Endodermal cell (in vitro differentiated cells): ENCODE data around the gene MACROD2. TPM values are rescaled to one million over a fixed set of nuclear protein-coding genes. Genes with fewer than 3 reads are reported as not detected.

Source experiments
- DNase-seq: peaks from one replicate; pipeline ENCODE4 v3.0.0-alpha.2; 2017
- H3K27ac ChIP-seq: 2 replicates; pipeline ENCODE4 v1.5.1; 2013; ENCODE audit warnings: mild to moderate bottlenecking, low read depth, low read length, moderate library complexity
- H3K27me3 ChIP-seq: 2 replicates; pipeline ENCODE4 v1.6.1; 2013; ENCODE audit warnings: mild to moderate bottlenecking, low read length, moderate library complexity; ENCODE audit not compliant: insufficient read depth, control insufficient read depth, poor library complexity, severe bottlenecking
- H3K36me3 ChIP-seq: 2 replicates; pipeline ENCODE4 v1.7.0; 2013; ENCODE audit warnings: mild to moderate bottlenecking, low read length, moderate library complexity; ENCODE audit not compliant: control insufficient read depth, insufficient read depth
- H3K4me1 ChIP-seq: one replicate; pipeline ENCODE4 v1.7.0; 2013; ENCODE audit warnings: low read length; ENCODE audit not compliant: control insufficient read depth, insufficient read depth
- H3K4me3 ChIP-seq: 2 replicates; pipeline ENCODE4 v1.5.1; 2013; ENCODE audit warnings: mild to moderate bottlenecking, low read length, moderate library complexity
- H3K9ac ChIP-seq: 2 replicates; pipeline ENCODE4 v1.6.1; 2013; ENCODE audit warnings: mild to moderate bottlenecking, low read length, moderate library complexity; ENCODE audit not compliant: poor library complexity, severe bottlenecking; ENCODE audit errors: extremely low read depth
- H3K9me3 ChIP-seq: 2 replicates; pipeline ENCODE4 v1.6.1; 2013; ENCODE audit warnings: mild to moderate bottlenecking, low read length, moderate library complexity; ENCODE audit not compliant: control insufficient read depth
- H3K27ac Mint-ChIP-seq: 2 replicates; pipeline ENCODE4 v1.8.0; 2020; ENCODE audit warnings: mixed read lengths
- H3K27me3 Mint-ChIP-seq: 2 replicates; pipeline ENCODE4 v1.8.0; 2021; ENCODE audit warnings: mild to moderate bottlenecking, mixed read lengths; ENCODE audit not compliant: insufficient read depth
- H3K36me3 Mint-ChIP-seq: 2 replicates; pipeline ENCODE4 v1.8.0; 2020; ENCODE audit warnings: low read depth, mixed read lengths
- H3K4me1 Mint-ChIP-seq: 2 replicates; pipeline ENCODE4 v1.8.0; 2020; ENCODE audit warnings: mixed read lengths
- H3K4me3 Mint-ChIP-seq: 2 replicates; pipeline ENCODE4 v1.8.0; 2020; ENCODE audit warnings: mild to moderate bottlenecking, moderate library complexity, mixed read lengths
- H3K9me3 Mint-ChIP-seq: 2 replicates; pipeline ENCODE4 v1.8.0; 2020; ENCODE audit warnings: mild to moderate bottlenecking, mixed read lengths
- CTCF ChIP-seq: fragments of 200-600 bp; sonication (generic); conservative IDR thresholded peaks from 2 replicates; pipeline ENCODE4 v1.5.0; 2021; ENCODE audit warnings: antibody characterized with exemption, mild to moderate bottlenecking
- WGBS, 2 experiments: methylation state at CpG; one replicate each; pipeline versions ENCODE4 v1.1.5 to v1.1.7; 2013; ENCODE audit warnings: missing lambda C conversion rate in 2 of 2, mixed read lengths in 1 of 2; ENCODE audit not compliant: insufficient coverage in 1 of 2, insufficient read length in 1 of 2; 5-methylcytosine and 5-hydroxymethylcytosine counted together
- total RNA-seq, 2 donors: library from RNA; stranded (reverse); fragmentation: NEBNext Ultra II Directional in 1 of 2; extraction: Animal tissue kit (Norgen Biotek cat#: 25700) in 1 of 2; gene quantifications; 2 replicates in 1 of 2; 3 replicates in 1 of 2; pipeline ENCODE4 v1.2.1, GENCODE V29; 2021

MACROD2 gene
- total RNA-seq, 2 donors from 2014 or later = 2.3 to 4.8 TPM

DNA sequence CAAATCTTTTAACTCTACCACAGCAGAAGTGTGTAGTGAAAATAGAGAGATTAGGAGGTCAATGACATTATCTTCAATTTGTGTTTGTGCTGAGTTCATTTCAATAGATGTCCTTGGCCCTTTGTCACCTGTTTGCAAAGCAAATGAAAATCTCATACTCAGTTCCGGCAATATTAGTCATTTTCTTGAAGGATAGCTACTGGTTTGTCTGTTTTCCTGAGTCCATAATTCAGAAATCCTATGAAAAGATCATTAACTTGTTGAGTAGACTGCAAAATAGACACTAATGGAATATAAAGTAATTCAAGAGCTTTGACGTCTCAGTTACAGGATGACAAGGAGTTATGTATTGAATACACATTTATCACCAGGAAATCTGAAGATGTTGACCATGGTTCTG, 1163.2 kb downstream of the MACROD2 start:
- peaks cover 2% of the 10 kb centered on the region for H3K4me1 Mint-ChIP-seq
- Histone ChIP-seq H3K36me3 (no peaks in the 10 kb centered on the region), H3K4me3 (no peak overlapping the region), H3K9me3 (peaks cover 29% of the 10 kb centered on the region), H3K27me3 (no peaks in the 10 kb centered on the region), H3K4me1 (no peaks in the 10 kb centered on the region), H3K9ac (no peak overlapping the region), H3K27ac (no peak overlapping the region)
- H3K36me3 Mint-ChIP-seq = peaks cover 6% of the 10 kb centered on the region
- H3K4me3 Mint-ChIP-seq = no peak overlapping the region
- peaks cover 17% of the 10 kb centered on the region for H3K9me3 Mint-ChIP-seq
- H3K27ac Mint-ChIP-seq = no peak overlapping the region
- TF ChIP-seq CTCF = no peak
- no peak for DNase-seq
- H3K27me3 Mint-ChIP-seq = no peaks in the 10 kb centered on the region
- 92% methylated on average over 1 of the region's 2 CpGs; no CpG with 5 or more reads in 1 of the 2 experiments for WGBS, 2 experiments

DNA sequence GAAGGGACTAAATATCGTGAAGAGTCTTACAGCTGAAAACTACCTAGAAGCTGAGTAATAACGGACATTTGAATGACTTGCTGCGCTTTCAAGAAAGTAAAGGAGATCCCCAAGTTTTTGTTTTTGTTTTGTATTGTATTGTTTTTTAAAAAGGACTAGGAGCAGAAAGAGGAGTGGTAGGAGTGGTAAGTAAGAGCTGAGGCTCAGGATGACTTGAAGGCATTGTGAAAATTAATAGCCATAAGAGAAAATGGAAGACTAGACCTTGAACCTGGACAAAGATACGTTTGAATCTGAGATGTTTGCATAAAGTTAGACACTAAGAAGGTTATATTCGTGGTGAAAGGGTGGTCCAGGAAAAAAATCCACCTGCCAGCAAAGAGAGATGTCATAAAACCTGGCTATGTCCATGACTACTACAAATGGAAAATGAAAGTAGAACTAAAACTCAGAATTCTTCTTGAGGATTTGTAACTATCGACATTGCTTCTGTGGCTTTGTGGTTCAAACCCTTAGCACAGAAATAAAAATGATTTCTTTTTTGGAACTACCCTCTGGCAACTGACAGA, 1166.8 kb downstream of the MACROD2 start:
- WGBS, 2 experiments = 83 to 89% methylated on average over 4 to 6 of the region's 6 CpGs

DNA sequence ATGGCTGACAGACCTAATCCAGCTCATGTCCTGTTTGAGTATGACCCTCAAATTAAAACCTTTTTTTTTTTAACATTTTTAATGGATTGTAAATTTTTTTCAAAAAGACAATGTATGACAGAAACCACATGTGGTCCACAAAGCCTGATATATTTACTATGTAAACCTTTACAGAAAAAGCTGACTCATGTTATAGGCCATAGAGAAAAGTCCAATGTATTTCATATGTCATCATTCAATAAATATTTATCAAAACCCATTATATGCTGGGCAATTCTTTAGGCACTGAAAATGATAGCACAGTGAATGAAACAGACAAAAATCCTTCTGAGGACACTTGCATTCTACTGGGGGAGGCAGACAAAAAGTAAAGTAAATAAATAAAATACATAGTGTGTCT, 1168.3 kb downstream of the MACROD2 start:
- DNase-seq = no peak
- no peaks in the 10 kb centered on the region for H3K27me3 ChIP-seq
- H3K27ac Mint-ChIP-seq = no peak overlapping the region
- no peak overlapping the region for H3K9ac ChIP-seq
- no peaks in the 10 kb centered on the region for H3K4me1 ChIP-seq
- H3K9me3 ChIP-seq = no peaks in the 10 kb centered on the region
- H3K27me3 Mint-ChIP-seq = no peaks in the 10 kb centered on the region
- H3K4me3 Mint-ChIP-seq = no peak overlapping the region
- H3K9me3 Mint-ChIP-seq = no peaks in the 10 kb centered on the region
- H3K4me1 Mint-ChIP-seq = no peaks in the 10 kb centered on the region
- H3K36me3 ChIP-seq = no peaks in the 10 kb centered on the region
- no peak for TF ChIP-seq CTCF
- no peak overlapping the region for H3K4me3 ChIP-seq
- H3K27ac ChIP-seq = no peak overlapping the region
- H3K36me3 Mint-ChIP-seq = no peaks in the 10 kb centered on the region

More for the DNA sequence above, 1166.8 kb downstream of the MACROD2 start:
- Mint-ChIP-seq H3K4me1 (no peaks in the 10 kb centered on the region), H3K27ac (no peak overlapping the region), H3K9me3 (peaks cover 7% of the 10 kb centered on the region), H3K4me3 (no peak overlapping the region), H3K36me3 (peaks cover 2% of the 10 kb centered on the region), H3K27me3 (no peaks in the 10 kb centered on the region)
- Histone ChIP-seq H3K27me3 (no peaks in the 10 kb centered on the region), H3K9ac (no peak overlapping the region), H3K9me3 (peaks cover 2% of the 10 kb centered on the region), H3K36me3 (no peaks in the 10 kb centered on the region), H3K4me1 (no peaks in the 10 kb centered on the region), H3K27ac (no peak overlapping the region), H3K4me3 (no peak overlapping the region)
- no peak for DNase-seq
- TF ChIP-seq CTCF = no peak
